ENCODE data around the gene MICAL3.

GRCh38 chr22:17782621-17783020, 241.7 kb downstream of the MICAL3 start:
- TF ChIP-seq SIN3A (IDR thresholded peaks at IDR 0.05; ENCODE audit: borderline replicate concordance, insufficient read depth, low read length) (no peak), TAF1 (IDR thresholded peaks at IDR 0.05; ENCODE audit: borderline replicate concordance, insufficient read depth, low read length) (no peak), REST (IDR thresholded peaks at IDR 0.05; ENCODE audit: insufficient read depth in 1 of 2, low read depth in 2 of 2, low read length in 2 of 2) (no peak), POLR2AphosphoS5 (IDR thresholded peaks at IDR 0.05; ENCODE audit: low read depth, low read length) (no peak), FOXP2 (optimal IDR thresholded peaks at IDR 0.05; ENCODE audit: borderline replicate concordance, extremely low read depth, extremely low read length, insufficient read depth) (no peak)

All from PFSK-1 (cell line).